Measurements from ENCODE around the gene SLC30A4.

SLC30A4 gene

DNA sequence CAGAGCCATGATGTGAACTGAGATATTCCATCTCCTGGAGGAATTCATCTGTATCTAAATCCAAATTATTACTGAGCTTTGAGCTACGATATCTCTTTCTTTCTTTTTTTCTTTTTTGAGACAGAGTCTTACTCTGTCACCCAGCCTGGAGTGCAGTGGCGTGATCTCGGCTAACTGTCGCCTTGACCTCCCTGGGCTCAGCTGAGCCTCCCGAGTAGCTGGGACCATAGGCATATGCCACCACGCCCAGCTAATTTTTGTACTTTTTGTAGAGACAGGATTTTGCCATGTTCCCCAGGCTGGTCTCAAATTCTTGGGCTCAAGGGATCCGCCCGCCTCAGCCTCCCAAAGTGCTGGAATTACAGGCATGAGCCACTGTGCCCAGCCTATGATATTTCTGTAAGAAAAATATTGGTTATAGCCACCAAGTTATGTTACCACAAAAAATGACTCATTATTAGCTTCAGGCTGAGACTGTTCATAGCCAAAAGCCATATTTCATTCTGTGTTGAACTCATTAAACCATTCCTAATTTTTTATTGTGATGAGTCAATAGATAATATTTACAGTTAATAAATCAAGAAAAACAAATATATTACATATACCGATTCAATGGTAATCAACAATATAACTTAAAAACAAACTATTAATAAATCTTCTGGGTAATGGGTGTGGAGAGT lies 27.1 kb upstream of the SLC30A4 start:
- no peak overlapping the region for H3K4me3 ChIP-seq (ENCODE audit: low read depth, low read length)
- TF ChIP-seq, protein P1, sequence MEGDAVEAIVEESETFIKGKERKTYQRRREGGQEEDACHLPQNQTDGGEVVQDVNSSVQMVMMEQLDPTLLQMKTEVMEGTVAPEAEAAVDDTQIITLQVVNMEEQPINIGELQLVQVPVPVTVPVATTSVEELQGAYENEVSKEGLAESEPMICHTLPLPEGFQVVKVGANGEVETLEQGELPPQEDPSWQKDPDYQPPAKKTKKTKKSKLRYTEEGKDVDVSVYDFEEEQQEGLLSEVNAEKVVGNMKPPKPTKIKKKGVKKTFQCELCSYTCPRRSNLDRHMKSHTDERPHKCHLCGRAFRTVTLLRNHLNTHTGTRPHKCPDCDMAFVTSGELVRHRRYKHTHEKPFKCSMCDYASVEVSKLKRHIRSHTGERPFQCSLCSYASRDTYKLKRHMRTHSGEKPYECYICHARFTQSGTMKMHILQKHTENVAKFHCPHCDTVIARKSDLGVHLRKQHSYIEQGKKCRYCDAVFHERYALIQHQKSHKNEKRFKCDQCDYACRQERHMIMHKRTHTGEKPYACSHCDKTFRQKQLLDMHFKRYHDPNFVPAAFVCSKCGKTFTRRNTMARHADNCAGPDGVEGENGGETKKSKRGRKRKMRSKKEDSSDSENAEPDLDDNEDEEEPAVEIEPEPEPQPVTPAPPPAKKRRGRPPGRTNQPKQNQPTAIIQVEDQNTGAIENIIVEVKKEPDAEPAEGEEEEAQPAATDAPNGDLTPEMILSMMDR (IDR thresholded peaks at IDR 0.05): no peak

DNA sequence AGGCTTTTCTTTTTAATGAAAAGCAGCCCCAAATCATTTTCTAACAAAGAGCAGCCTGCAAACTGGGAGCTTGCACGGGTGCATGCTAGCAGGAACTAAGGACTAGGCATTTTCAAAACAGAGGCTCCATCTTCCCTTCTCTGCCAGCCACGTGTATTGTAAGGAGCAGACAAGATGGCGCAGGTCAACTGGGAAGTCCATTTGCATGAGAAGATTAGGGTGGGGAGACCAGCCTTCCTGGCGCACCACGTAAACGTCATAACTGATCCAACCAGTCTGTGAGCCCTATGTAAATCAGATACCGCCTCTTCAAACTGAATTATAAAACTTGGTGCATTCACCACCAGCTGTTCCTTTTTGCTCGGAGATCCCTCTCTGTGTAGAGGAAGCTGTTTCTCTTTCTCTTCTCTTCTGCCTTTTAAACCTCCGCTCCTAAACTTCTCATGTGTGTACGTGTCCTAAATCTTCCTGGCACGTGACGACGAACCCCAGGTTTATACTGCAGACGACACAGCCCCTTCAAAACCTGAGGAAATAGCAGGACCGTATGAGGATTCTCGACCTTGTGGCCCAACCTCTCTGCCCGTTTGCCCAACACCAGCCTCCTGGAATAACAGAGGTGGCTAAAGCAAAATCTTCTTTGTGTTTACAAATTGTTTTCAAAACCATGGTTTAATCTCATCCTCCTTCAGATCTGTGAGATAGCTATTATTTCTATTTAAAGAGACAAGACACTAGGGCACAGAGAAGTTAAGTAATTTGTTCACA lies 26.4 kb upstream of the SLC30A4 start:
- H3K79me2 ChIP-seq: no peaks in the 10 kb centered on the region
- H3K4me1 ChIP-seq: no peaks in the 10 kb centered on the region
- no peaks in the 10 kb centered on the region for H3K36me3 ChIP-seq (ENCODE audit: control insufficient read depth, insufficient read depth, low read length)
- no peaks in the 10 kb centered on the region for H3K9me3 ChIP-seq (ENCODE audit: control insufficient read depth, low read length)
- no peak overlapping the region for H3K27ac ChIP-seq
- H2AFZ ChIP-seq: no peak overlapping the region
- H3K27me3 ChIP-seq (ENCODE audit: control insufficient read depth, insufficient read depth, low read length): no peaks in the 10 kb centered on the region
- H3K4me3 ChIP-seq (ENCODE audit: low read depth, low read length): no peak overlapping the region
- H3K4me2 ChIP-seq (ENCODE audit: low read length): no peak overlapping the region
- no peak overlapping the region for H3K9ac ChIP-seq
- TF ChIP-seq, protein P1 (IDR thresholded peaks at IDR 0.05): no peak

More for the DNA sequence above, 27.1 kb upstream of the SLC30A4 start:
- H2AFZ ChIP-seq: no peak overlapping the region
- no peak overlapping the region for H3K27ac ChIP-seq
- H3K36me3 ChIP-seq (ENCODE audit: control insufficient read depth, insufficient read depth, low read length): no peaks in the 10 kb centered on the region
- no peaks in the 10 kb centered on the region for H3K9me3 ChIP-seq (ENCODE audit: control insufficient read depth, low read length)
- no peaks in the 10 kb centered on the region for H3K79me2 ChIP-seq
- no peak overlapping the region for H3K4me2 ChIP-seq (ENCODE audit: low read length)
- H3K9ac ChIP-seq: no peak overlapping the region
- H3K27me3 ChIP-seq (ENCODE audit: control insufficient read depth, insufficient read depth, low read length): no peaks in the 10 kb centered on the region
- no peaks in the 10 kb centered on the region for H3K4me1 ChIP-seq

DNA sequence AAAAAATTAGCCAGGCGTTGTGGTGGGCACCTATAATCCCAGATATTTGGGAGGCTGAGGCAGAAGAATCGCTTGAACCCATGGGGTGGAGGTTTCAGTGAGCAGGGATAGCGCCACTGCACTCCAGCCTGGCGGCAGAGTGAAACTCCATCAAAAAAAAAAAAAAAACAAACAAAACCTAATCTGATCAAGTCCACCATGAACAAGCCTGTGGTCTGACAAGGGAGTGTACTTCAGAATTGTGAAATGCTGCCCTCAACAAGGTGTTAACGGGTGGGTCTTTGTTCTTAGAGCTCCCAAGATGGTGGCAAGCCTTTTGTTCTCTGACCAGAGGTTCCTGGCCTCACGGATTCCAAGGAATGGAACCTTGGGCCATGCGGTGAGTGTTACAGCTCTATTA lies 24.2 kb upstream of the SLC30A4 start:
- H3K27me3 ChIP-seq (ENCODE audit: control insufficient read depth, insufficient read depth, low read length): no peaks in the 10 kb centered on the region
- H3K79me2 ChIP-seq: no peaks in the 10 kb centered on the region
- no peaks in the 10 kb centered on the region for H3K4me1 ChIP-seq
- no peaks in the 10 kb centered on the region for H3K36me3 ChIP-seq (ENCODE audit: control insufficient read depth, insufficient read depth, low read length)
- H3K9ac ChIP-seq: no peak overlapping the region
- no peaks in the 10 kb centered on the region for H3K9me3 ChIP-seq (ENCODE audit: control insufficient read depth, low read length)
- no peak overlapping the region for H3K27ac ChIP-seq
- H3K4me2 ChIP-seq (ENCODE audit: low read length): no peak overlapping the region
- no peak overlapping the region for H3K4me3 ChIP-seq (ENCODE audit: low read depth, low read length)
- TF ChIP-seq, protein P1 (IDR thresholded peaks at IDR 0.05): no peak
- no peak overlapping the region for H2AFZ ChIP-seq

DNA sequence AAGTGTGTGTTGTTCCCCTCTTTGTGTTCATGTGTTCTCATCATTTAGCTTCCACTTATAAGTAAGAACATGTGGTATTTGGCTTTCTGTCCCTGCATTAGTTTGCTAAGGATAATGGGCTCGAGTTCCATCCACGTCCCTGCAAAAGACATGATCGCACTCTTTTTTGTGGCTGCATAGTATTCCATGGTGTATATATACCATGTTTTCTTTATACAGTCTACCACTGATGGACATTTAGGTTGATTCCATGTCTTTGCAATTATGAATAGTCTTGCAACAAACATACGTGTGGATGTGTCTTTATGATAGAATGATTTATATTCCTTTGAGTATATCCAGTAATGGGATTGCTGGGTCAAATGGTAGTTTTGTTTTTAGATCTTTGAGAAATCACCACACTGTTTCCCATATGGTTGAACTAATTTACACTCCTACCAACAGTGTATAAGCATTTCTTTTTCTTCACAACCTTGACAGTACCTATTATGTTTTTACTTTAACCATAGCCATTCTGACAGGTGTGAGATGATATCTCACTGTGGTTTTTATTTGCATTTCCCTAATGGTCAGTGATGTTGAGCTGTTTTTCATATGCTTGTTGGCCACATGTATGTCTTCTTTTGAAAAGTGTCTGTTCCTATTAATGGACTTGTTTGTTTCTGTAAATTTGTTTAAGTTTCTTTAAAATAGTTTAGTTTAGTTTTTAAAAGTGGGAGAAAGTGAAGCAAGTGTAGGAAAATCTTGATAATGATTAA lies 21.9 kb upstream of the SLC30A4 start:
- Histone ChIP-seq H3K9ac (no peak overlapping the region), H3K36me3 (ENCODE audit: control insufficient read depth, insufficient read depth, low read length) (no peaks in the 10 kb centered on the region), H3K27me3 (ENCODE audit: control insufficient read depth, insufficient read depth, low read length) (no peaks in the 10 kb centered on the region), H3K27ac (no peak overlapping the region), H3K79me2 (no peaks in the 10 kb centered on the region), H3K9me3 (ENCODE audit: control insufficient read depth, low read length) (no peaks in the 10 kb centered on the region), H3K4me3 (ENCODE audit: low read depth, low read length) (no peak overlapping the region), H2AFZ (no peak overlapping the region), H3K4me1 (no peaks in the 10 kb centered on the region), H3K4me2 (ENCODE audit: low read length) (no peak overlapping the region)
- TF ChIP-seq, protein P1 (IDR thresholded peaks at IDR 0.05): no peak
